ENCODE measurements around the gene MBTPS1.
A peak's percentile ranks its signal among the peaks of the same experiment; 100 is the strongest.

The MBTPS1 gene

DNA sequence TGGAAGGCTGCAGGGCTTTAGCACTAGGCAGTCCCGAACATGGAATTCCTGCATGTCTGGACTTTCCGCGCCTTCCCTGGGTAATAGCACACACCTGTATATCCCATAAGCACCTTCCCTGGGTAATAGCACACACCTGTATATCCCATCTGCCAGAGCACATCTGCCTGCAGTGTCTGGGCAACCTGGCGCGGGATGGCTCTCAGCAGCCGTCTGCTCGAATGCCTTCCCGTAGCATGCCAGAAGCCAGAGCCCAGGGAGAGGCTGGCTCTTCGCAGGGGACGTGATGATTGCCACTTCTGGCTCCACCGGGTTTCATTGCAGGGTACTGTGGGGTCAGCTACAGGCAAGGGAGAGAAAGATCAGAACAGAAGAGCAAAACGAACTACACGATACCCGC lies 21.3 kb downstream of the MBTPS1 start:
- DNase-seq = no peak

- no peak for DNase-seq
Observed at GRCh38 chr16:84093879-84094270, 22.9 kb downstream of the MBTPS1 start.

- no peak for DNase-seq
Observed at GRCh38 chr16:84093120-84093878, 23.4 kb downstream of the MBTPS1 start.

GRCh38 chr16:84091460-84091859 lies 25.3 kb downstream of the MBTPS1 start:
- DNase-seq = no peak

- DNase-seq = no peak
Observed at GRCh38 chr16:84090211-84090610, 26.5 kb downstream of the MBTPS1 start.

DNA sequence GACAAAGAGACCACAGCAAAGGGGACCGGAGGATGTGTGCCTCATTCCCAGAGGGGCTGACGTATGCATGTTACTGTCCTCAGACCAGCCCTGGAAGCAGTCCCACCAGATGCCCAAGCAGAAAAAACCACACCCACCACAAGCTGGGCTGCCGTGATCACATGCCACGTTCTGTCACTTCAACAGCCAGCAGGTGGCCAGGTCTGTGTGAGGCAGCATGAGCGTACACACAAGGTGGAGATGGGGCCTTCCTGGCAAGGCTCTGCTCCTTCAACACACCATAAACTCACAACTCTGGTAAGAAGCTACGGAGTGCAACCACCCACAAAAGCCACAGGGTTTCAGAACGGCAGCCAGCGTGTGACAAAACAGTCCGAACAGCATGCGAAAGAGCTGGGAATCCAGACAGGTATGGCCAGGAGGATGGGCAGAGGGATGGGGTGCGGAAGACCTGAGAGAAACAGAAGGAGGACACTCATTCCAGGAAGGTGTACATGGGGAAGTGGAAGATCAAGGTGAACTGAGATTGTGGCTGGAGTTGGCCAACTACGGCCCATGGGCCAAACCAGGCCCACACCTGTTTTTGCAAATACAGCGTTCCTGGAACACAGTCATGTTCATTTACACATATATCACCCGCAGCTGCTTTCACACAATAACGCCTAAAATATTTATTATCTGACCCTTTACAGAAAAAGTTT lies 27.9 kb downstream of the MBTPS1 start:
- DNase-seq = no peak

- DNase-seq = no peak
Observed at GRCh38 chr16:84087466-84088151, 29.1 kb downstream of the MBTPS1 start.

DNA sequence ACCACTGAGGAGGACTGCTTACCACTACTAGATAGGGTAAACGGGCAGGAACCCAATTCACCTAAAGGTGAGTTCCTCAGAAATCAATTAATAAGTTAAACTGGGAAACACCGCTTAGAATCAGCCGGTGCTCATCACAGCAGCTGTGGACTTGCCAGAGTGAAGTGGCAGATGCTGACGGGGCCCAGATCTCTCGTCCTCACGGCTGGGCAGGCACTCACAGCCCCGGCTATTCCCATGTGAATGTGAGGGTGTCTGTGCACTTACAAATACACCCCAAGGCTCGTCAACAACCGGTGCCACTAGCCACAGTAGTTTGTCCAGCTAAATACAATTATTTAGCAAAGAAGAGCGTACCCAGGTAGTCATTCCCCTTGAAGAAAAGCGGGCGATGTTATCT lies 29.7 kb downstream of the MBTPS1 start:
- DNase-seq = no peak

DNA sequence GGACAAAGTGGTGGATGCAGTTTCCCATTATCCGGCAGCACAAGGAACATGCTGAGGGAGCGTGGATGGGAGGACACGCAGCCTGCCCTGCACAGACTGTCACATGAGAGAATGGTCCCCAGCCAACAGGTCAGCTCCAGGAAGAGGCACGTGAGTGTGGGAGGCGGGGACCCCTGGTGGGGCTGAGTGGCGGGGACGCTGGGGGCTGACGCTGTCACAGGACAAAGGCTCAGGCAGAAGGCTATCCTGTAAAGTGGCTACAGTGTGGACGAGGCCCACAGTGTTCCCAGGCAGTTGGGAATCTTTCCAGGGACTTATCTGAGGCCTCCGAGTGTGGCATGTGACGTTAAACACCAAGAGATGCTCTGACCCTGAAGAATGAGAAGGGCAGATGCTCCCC lies 30.4 kb downstream of the MBTPS1 start:
- DNase-seq = no peak

DNA sequence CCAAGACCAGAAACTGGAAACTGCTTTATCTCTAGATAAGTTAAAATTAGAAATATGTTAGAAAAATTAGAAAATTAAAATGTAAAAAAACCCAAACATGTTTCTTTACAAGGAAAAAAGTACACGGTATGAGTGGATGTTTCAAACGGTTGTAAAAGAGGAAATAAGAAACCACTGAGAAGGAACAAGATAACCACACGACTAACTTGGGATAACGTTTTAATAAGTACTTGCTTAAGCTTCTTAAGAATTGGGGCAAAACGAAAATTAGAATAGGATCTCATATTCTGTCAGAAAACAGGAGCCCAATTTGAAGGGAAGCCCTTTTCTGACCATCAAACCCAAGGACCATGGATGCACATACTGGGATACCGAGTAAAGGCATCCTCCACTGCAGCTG lies 31.0 kb downstream of the MBTPS1 start:
- DNase-seq = no peak

- DNase-seq = no peak
Observed at GRCh38 chr16:84085271-84085667, 31.5 kb downstream of the MBTPS1 start.

DNA sequence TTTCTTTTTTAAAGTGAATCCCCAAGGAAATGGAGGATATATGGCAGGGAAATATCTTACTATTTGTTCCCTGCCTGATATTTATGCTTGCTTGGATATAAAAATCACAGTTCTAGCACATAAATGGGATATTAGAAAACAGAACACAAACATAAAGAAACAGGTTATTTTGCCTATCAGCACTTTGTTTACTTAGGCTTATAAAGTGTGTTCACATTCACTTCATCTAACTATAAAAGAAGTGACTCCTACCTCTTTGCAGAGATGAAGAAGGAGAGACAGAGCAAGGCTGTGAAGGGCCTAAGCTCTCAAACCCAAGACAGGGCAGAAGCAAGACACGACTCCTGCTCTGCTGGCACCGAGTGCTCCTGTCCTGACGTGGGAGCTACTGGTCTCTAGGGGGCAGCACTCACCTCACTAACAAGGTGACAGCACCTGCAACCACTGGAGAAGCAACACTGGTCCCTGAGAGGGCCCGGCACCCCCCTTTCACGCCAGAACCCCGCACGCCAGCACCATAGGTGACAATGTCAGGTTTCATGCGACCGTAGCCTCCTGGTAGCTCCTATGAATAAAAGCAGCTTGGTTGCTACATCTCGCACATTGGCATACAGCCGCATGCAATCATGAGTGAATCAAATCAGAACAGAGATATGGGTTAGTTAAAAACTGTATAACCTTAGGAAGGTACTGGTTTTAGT lies 32.0 kb downstream of the MBTPS1 start:
- peak; percentile 23 for DNase-seq

GRCh38 chr16:84082835-84083569 lies 33.7 kb downstream of the MBTPS1 start:
- DNase-seq = no peak

GRCh38 chr16:84082110-84082509 lies 34.6 kb downstream of the MBTPS1 start:
- DNase-seq = no peak

- no peak for DNase-seq
Observed at GRCh38 chr16:84081446-84081989, 35.2 kb downstream of the MBTPS1 start.

DNA sequence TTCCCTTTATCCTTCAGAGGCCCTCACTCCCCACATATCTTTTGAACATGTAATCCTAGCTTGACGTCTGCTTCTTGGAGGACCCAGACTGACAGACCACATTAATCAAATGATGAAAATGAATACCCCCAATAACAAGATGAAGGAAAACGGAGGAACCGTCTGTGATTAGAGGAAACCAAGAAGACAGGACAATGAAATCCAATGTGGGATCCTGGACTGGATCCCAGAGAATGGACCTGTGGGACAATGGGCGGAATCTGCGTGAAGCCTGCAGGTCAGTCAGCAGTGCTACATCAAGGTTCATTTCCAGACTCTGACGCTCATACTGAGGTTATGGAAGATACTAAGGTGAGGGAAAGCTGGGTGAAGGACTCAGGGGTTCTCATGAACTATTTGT lies 35.9 kb downstream of the MBTPS1 start:
- DNase-seq = no peak

DNA sequence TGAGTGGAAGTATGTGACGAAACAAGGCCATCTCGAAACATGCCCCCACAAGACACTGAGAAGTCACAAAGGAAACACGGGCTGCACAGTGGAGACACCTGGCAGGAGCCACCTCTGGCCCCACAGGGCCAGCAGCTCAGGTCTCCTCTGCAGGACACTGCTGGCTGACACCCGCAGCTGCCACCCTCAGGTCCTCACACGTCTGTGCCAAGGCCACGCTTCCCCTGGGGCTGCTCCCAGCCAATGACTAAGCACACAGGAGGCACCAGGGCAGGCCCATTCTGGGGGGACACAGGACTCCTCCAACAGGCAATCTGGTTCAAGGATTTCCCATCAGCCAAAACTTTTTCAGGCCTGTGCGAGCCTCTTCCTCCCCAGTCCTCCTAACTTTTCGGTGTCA lies 36.4 kb downstream of the MBTPS1 start:
- DNase-seq = no peak

DNA sequence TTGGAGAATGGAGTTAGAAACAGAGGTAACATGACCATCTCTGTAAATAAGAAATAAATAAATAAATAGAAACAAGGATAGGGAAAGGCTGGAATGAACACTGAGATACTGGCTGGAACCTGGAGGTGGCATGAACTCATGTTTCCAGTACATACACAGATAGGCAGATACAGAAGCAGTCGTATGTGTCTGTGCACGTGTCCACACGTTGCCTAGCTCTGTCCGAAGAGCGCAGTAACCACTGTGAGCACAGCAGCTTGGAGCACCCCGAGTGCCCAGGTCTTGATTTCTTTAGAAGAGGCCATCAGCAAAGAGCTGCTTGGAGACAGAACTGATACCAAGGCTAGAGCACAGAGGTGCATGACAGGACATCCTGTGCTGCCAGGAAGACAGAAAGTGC lies 37.1 kb downstream of the MBTPS1 start:
- no peak for DNase-seq

DNA sequence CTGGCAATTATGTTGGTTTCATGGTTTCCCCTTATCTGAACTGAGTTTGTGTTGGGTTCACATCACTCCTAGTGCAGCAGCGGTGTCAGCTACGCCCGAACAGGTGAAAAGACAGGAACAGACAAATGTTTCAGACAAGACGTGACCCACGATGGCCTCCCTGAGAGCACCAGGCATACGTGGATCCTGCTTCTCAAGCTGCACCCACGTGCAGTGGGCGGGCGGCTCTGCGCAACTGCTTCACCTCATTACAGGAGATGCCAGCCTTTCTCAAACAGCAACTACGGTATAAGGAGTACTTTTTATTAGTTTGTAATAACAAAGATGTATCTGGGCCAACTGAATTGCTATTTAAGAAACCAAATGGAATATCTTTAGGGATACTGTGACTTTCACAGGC lies 41.4 kb downstream of the MBTPS1 start:
- DNase-seq = no peak

- no peak for DNase-seq
Observed at GRCh38 chr16:84074721-84075120, 42.0 kb downstream of the MBTPS1 start.

- DNase-seq = no peak
Observed at GRCh38 chr16:84072014-84072413, 44.7 kb downstream of the MBTPS1 start.

GRCh38 chr16:84071121-84071520 lies 45.6 kb downstream of the MBTPS1 start:
- no peak for DNase-seq

Measured in NCI-H748 treated with DMSO at 0.1 percent for 48 hours (cell line).